Measurements from ENCODE around the gene SH3BP1.

Gene SH3BP1

GRCh38 chr22:37617431-37617830, 22.0 kb upstream of the SH3BP1 start:
- no peak for DNase-seq

DNA sequence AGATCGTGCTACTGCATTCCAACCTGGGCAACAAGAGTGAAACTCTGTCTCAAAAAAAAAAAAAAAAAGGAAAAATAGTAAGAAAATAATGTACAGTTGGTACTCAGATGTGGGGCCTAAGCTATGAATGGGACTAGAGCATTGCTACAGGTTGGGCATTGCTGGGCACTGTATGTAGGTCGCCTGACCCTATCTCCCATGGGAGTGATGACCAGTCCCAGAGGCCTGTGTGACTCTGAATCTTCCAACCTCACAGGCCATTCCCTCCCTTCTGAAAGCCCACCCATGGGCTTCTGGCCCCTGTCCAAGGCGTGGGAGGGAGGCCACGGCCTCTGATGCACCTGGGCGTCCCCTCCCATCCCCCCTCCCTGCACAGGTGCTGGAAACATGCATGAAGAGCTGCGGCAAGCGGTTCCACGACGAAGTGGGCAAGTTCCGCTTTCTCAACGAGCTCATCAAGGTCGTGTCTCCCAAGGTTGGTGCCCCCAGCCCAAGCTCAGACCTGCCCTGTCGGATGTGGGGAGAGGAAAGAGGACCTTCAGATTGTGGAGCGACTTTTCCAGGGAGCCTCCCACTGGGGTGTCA, 21.3 kb upstream of the SH3BP1 start:
- DNase-seq: no peak

DNA sequence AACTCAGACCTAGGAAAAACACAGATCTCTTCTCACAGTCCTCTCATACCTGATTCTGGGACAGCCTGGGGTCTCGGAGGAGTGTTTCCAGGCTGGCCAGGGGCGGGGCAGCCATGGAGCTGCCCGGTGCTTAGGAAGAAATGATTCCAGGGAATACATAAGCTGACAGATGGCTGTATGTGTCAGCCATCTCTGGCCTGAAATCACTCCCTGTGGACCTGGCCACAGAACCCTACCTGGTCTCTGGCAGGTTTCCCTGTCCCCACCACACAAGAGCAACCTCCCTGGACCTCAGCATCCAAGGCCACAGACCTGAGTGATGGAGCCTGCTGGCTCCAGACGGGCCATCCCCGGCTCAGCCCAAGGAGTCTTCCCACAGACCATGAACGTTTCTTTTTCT, 20.8 kb upstream of the SH3BP1 start:
- DNase-seq: no peak

GRCh38 chr22:37619991-37620390, 19.5 kb upstream of the SH3BP1 start:
- DNase-seq: no peak

DNA sequence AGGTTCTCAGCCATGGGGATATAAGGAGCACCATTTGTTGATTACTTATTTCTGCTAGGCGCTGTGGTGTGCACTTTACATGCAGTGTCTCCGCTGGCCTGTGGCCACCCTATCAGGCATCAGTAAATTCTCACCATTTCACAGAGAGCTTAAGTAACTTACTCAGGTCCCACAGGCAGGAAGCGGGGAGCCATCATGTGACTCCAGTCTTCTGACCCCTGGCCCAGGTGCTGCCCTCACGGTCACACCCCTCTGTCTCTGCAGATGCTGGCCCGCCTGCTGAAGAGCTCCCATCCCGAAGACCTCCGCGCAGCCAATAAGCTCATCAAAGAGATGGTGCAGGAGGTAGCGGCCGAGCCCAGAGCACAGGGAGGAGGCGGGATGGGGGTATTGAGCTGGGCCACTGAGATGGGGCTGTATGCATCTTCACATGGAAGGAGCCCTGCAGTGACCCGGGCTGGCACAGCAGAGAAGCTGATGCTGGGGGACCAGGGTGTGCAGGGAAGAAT, 18.1 kb upstream of the SH3BP1 start:
- DNase-seq: no peak

GRCh38 chr22:37623075-37624016, 16.1 kb upstream of the SH3BP1 start:
- peak; percentile 61 for DNase-seq

DNA sequence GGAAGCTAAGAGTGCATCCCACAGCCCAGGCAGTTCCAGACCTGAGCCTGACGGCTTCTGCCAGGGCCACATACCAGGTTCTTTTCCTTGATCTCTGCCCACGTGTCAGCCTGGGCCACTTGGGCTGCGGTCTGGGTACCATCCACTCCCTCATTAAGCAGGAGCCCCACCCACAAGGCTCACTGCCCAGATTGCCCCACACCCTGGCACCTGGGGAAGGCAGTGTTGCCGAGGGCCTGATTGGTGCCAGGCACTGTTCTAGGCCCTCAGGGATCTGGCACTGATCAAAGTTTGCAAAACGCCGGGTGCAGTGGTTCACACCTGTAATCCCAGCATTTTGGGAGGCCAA, 15.5 kb upstream of the SH3BP1 start:
- no peak for DNase-seq

GRCh38 chr22:37624876-37625275, 14.6 kb upstream of the SH3BP1 start:
- DNase-seq: no peak

GRCh38 chr22:37625737-37626136, 13.7 kb upstream of the SH3BP1 start:
- no peak for DNase-seq

DNA sequence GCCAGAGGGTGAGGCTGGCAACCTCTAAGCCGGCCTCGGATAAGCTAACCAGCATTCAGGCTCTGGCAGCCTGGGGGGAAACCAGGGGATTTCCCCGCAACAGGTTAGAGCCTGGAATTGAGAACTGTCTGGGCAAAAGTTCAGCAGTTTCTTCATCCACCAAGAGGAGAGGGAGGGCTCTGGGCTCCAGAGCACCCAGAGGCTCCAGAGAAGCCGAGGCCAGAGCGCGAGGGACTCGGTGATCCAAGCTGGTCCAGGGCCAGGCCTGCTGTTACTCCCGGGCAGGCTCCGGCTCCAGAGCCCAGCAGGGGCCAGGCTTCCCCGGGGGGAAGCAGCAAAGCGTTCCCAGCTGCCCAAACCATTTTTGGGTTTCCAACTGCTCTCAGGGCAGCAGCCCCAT, 13.3 kb upstream of the SH3BP1 start:
- DNase-seq: no peak

GRCh38 chr22:37626556-37627075, 12.9 kb upstream of the SH3BP1 start:
- no peak for DNase-seq

DNA sequence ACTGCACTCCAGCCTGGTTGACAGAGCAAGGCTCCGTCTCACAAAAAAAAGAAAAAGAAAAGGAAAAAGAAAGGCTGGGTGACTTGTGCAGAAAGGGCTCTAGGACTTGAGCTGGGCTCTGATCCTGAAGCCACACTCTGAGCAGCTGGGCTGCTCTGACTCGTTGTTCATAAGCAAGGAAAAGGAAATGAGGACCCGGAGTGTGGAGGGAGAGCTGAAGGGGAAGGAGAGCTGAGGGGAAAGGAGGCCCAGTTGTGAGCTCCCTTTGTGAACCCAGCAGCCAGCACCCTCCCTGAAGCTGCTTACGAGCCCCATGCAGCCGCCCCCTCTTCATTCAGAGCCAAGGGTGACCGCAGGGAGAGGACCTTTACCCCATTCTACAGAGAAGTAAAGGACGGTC, 12.3 kb upstream of the SH3BP1 start:
- no peak for DNase-seq

DNA sequence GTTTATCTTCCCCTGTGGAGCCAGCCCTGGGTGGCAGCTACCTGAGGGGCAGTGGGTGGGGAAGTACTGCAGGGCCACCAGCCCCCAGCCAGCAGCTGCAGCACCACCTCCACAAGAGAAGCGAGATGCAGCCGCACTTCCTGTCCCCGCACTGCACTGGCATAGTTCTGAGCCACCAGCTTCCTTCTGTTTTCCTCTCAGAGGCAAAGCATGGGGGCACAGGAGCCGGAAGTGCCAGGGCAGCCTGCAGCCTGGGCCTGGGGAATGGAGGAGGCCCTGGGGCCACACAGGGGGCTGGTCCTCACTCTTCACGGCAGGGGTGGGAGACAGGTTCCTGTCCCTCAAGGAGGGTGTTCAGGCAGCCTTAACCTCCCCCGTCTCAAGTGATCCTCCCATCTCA, 11.9 kb upstream of the SH3BP1 start:
- no peak for DNase-seq

GRCh38 chr22:37628830-37629229, 10.6 kb upstream of the SH3BP1 start:
- DNase-seq: no peak

DNA sequence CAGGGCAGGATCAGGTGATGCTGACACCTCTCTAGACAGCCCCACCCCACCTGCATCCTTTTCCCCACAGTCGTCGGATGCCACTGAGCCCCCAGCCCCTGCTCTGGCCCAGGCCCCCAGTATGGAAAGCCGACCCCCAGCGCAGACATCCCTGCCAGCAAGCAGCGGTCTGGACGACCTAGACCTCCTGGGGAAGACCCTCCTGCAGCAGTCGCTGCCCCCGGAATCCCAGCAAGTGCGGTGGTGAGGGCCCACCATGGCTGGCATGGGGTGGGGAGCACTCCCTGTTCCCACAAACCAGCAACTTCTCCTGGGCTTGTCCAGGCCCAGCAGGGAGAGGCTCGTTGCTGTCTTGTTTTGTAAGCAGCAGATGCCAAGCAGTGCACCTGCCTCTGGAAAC, 9.5 kb upstream of the SH3BP1 start:
- DNase-seq: no peak

DNA sequence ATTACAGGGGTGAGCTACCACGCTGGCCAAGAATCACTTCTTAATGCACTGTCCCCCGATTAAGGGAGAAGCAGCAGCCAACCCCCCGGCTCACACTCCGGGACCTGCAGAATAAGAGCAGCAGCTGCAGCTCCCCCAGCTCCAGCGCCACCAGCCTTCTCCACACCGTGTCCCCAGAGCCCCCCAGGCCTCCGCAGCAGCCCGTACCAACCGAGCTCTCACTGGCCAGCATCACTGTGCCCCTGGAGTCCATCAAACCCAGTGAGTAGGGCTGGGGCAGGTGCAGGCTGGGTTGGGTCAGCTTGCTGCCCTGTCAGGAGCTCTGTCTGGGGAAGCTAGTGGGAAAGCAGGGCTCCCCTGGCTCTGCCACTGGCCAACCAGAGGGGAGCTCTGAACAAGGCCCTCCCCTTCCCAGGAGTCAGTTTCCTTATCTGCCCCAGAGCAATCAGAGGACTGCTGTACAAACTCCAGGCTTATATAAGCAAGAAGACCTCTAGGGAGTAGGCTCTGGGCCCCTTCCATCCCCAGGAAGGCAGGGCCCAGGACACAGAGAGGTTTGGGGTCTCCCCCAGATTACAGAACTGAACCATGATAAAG, 8.5 kb upstream of the SH3BP1 start:
- no peak for DNase-seq

GRCh38 chr22:37631448-37632173, 7.9 kb upstream of the SH3BP1 start:
- DNase-seq: no peak

DNA sequence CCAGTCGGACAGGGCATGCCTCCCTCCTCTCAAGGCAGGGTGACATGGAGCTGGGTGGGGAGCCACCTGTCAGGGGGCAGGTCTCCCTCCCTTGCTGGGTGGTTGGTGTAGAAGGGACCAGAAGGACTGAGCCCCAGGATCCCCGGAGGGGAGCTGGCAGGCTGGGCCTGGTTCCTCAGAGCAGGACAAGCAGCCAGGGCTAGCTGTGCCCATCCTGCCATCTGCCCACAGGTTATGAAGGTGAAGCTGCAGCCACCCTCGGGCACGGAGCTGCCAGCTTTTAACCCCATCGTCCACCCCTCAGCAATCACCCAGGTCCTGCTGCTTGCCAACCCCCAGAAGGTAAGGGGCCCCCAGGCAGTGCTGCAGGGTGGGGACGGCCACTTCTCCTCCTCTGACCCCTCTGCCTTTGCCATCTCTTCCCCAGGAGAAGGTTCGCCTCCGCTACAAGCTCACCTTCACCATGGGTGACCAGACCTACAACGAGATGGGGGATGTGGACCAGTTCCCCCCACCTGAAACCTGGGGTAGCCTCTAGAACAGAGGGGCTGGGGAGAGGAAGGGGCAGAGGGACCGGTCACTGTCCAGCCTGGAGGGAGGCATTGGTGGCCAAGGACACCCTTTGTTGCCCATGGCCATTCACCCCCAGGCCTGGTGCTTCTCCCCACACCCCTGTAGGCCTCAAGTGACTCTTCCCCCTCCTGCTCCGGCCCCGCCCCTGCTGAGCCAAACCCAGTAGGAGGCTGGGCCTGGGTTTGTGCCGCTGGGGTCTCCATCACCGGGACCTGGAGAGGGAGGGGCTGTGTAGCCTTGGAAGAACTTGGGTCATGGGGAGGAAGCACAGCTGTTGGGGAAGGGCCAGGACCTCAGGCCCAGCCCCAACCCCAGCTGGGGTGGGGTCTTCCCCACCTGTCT, 7.0 kb upstream of the SH3BP1 start:
- no peak for DNase-seq

- no peak for DNase-seq
These were observed 6.3 kb upstream of the SH3BP1 start for GRCh38 chr22:37633089-37633624.

- peak; percentile 85 for DNase-seq
These were observed 5.6 kb upstream of the SH3BP1 start for GRCh38 chr22:37633625-37634416.

Measured in fibroblast of skin of scalp (primary cell).